ENCODE results near the gene PAMR1.

- TF ChIP-seq CTCF (IDR thresholded peaks at IDR 0.05), result no peak
- TF ChIP-seq POLR2A (IDR thresholded peaks at IDR 0.05), result no peak
- no peak for TF ChIP-seq POLR2AphosphoS5 (IDR thresholded peaks at IDR 0.05)
- no peak for TF ChIP-seq EP300 (IDR thresholded peaks at IDR 0.05)
Measured at GRCh38 chr11:35545391-35546003, 20.1 kb upstream of the PAMR1 start.
